Keratinocyte (primary cell): Measurements from ENCODE around the gene STAB2. TPM values are rescaled to one million over a fixed set of nuclear protein-coding genes. Genes with fewer than 3 reads are reported as not detected.

Source experiments
- DNase-seq: peaks from one replicate; pipeline ENCODE4 v3.0.0-alpha.2; 2011; ENCODE audit warnings: low read depth, missing footprints, low spot score
- FAIRE-seq: peaks from 2 replicates; lab custom pipeline; 2011; peaks lifted over from hg19 to GRCh38; lab: Jason Lieb, UNC
- H2AFZ ChIP-seq: 2 replicates; pipeline ENCODE4 v1.6.0; 2012; ENCODE audit warnings: low read length, control low read depth, inconsistent platforms; ENCODE audit not compliant: control insufficient read depth
- H3K27ac ChIP-seq: 2 replicates; pipeline ENCODE4 v1.5.1; 2011; ENCODE audit warnings: low read length; ENCODE audit not compliant: control insufficient read depth, insufficient read depth
- H3K27me3 ChIP-seq: 3 replicates; pipeline ENCODE4 v1.6.0; 2011; ENCODE audit warnings: low read length; ENCODE audit not compliant: control insufficient read depth, insufficient read depth; ENCODE audit errors: extremely low read depth
- H3K36me3 ChIP-seq, 2 experiments: 2 replicates in 1 of 2; 3 replicates in 1 of 2; pipeline ENCODE4 v1.5.1; 2011; ENCODE audit warnings: low read length in 2 of 2, mild to moderate bottlenecking in 1 of 2; ENCODE audit not compliant: control insufficient read depth in 2 of 2, insufficient read depth in 2 of 2; ENCODE audit errors: extremely low read depth in 1 of 2
- H3K4me1 ChIP-seq: 3 replicates; pipeline ENCODE4 v1.5.1; 2011; ENCODE audit warnings: low read length; ENCODE audit not compliant: control insufficient read depth, insufficient read depth; ENCODE audit errors: extremely low read depth
- H3K4me2 ChIP-seq: 3 replicates; pipeline ENCODE4 v1.6.0; 2011; ENCODE audit warnings: low read depth, low read length; ENCODE audit not compliant: control insufficient read depth, insufficient read depth; ENCODE audit errors: extremely low read depth
- H3K4me3 ChIP-seq, 3 experiments: fragments of 200-600 bp in 1 of 3; sonication (generic) in 1 of 3; 2 replicates in 2 of 3; 3 replicates in 1 of 3; pipeline ENCODE4 v1.5.1; 2011 to 2016; ENCODE audit warnings: low read length in 3 of 3, mild to moderate bottlenecking in 3 of 3, control low read depth in 2 of 3, inconsistent platforms in 1 of 3, low read depth in 1 of 3, mixed read lengths in 1 of 3, mixed run types in 1 of 3, moderate library complexity in 1 of 3; ENCODE audit not compliant: control insufficient read depth in 2 of 3, insufficient read depth in 2 of 3; ENCODE audit errors: extremely low read depth in 1 of 3
- H3K79me2 ChIP-seq: 2 replicates; pipeline ENCODE4 v1.6.0; 2012; ENCODE audit warnings: low read length; ENCODE audit not compliant: control insufficient read depth, insufficient read depth
- H3K9ac ChIP-seq: 3 replicates; pipeline ENCODE4 v1.6.0; 2011; ENCODE audit warnings: low read length; ENCODE audit not compliant: control insufficient read depth, insufficient read depth; ENCODE audit errors: extremely low read depth
- H3K9me1 ChIP-seq: 3 replicates; pipeline ENCODE4 v1.6.0; 2011; ENCODE audit warnings: low read length; ENCODE audit not compliant: control insufficient read depth, insufficient read depth; ENCODE audit errors: extremely low read depth
- H3K9me3 ChIP-seq: 2 replicates; pipeline ENCODE4 v1.5.1; 2012; ENCODE audit warnings: low read depth, low read length; ENCODE audit not compliant: control insufficient read depth
- H4K20me1 ChIP-seq: 3 replicates; pipeline ENCODE4 v1.6.0; 2011; ENCODE audit warnings: low read length; ENCODE audit not compliant: control insufficient read depth, insufficient read depth; ENCODE audit errors: extremely low read depth
- CTCF ChIP-seq, 3 experiments: IDR thresholded peaks in 1 of 3; conservative IDR thresholded peaks in 1 of 3; optimal IDR thresholded peaks in 1 of 3; 2 replicates in 2 of 3; 3 replicates in 1 of 3; pipeline versions ENCODE3 to v1.5.1; 2011; ENCODE audit warnings: low read length in 3 of 3, mild to moderate bottlenecking in 3 of 3, moderate library complexity in 2 of 3, control low read depth in 1 of 3, inconsistent platforms in 1 of 3; ENCODE audit not compliant: insufficient read depth in 2 of 3; ENCODE audit errors: extremely low read depth in 1 of 3
- EZH2 ChIP-seq: IDR thresholded peaks from one replicate; pipeline ENCODE4 v1.6.1; 2012; ENCODE audit warnings: inconsistent platforms, mild to moderate bottlenecking, low read length, moderate library complexity
- dilution Hi-C: fragments of 300-500 bp; cut with MboI; formaldehyde crosslinking; loops from one replicate; pipeline ENCODE4 v1.7.0; 2020; ENCODE audit warnings: low sequenced_read_pairs; ENCODE audit not compliant: extremely low pct_ligation_motif_present
- polyA plus RNA-seq, 5 experiments: library from polyadenylated mRNA; depleted of rRNA in 3 of 5; stranded (reverse) in 3 of 5; stranded (forward) in 1 of 5; unstranded in 1 of 5; fragments of >200 nt; gene quantifications; 1 replicate in 1 of 5; 2 replicates in 3 of 5; 3 replicates in 1 of 5; pipeline versions ENCODE4 v1.2.1 to v1.2.3, GENCODE V29; 2011 to 2012; ENCODE audit warnings: missing spikeins in 2 of 5, low read depth in 1 of 5, low replicate concordance in 1 of 5

STAB2 gene
- polyA plus RNA-seq, 1 donor (not counting 4 experiments of a cell fraction or from before 2014, with no cell fraction given), result not detected

- Histone ChIP-seq H3K4me1 (no peaks in the 10 kb centered on the region), H3K9me3 (no peaks in the 10 kb centered on the region), H4K20me1 (no peaks in the 10 kb centered on the region), H3K27ac (no peak overlapping the region), H3K9ac (no peak overlapping the region), H2AFZ (no peak overlapping the region), H3K79me2 (no peaks in the 10 kb centered on the region), H3K27me3 (peaks cover 11% of the 10 kb centered on the region), H3K4me2 (no peak overlapping the region), H3K9me1 (no peaks in the 10 kb centered on the region), H3K4me3 (no peak overlapping the region), H3K36me3 (no peaks in the 10 kb centered on the region)
- no peak for TF ChIP-seq EZH2
- TF ChIP-seq CTCF (optimal IDR thresholded peaks at IDR 0.05 in 1 of 3, IDR thresholded peaks at IDR 0.05 in 1 of 3, conservative IDR thresholded peaks at IDR 0.05 in 1 of 3; ENCODE audit: extremely low read depth in 1 of 3, insufficient read depth in 2 of 3, low read length in 3 of 3), result no peak
- DNase-seq (no peak), FAIRE-seq (no peak)
- dilution Hi-C loops, result no loop called here
Observed at GRCh38 chr12:103664626-103665025, 77.6 kb downstream of the STAB2 start.

- no peak for DNase-seq
- Histone ChIP-seq H4K20me1 (no peaks in the 10 kb centered on the region), H3K27me3 (peaks cover 11% of the 10 kb centered on the region), H3K4me3 (no peak overlapping the region), H3K9me3 (no peaks in the 10 kb centered on the region), H3K9me1 (no peaks in the 10 kb centered on the region), H2AFZ (no peak overlapping the region), H3K36me3 (no peaks in the 10 kb centered on the region), H3K4me2 (no peak overlapping the region), H3K79me2 (no peaks in the 10 kb centered on the region), H3K9ac (no peak overlapping the region), H3K4me1 (no peaks in the 10 kb centered on the region), H3K27ac (no peak overlapping the region)
- FAIRE-seq, result no peak
- TF ChIP-seq EZH2 (no peak), CTCF (optimal IDR thresholded peaks at IDR 0.05 in 1 of 3, IDR thresholded peaks at IDR 0.05 in 1 of 3, conservative IDR thresholded peaks at IDR 0.05 in 1 of 3; ENCODE audit: extremely low read depth in 1 of 3, insufficient read depth in 2 of 3, low read length in 3 of 3) (no peak)
- dilution Hi-C loops, result no loop called here
Observed at GRCh38 chr12:103665971-103666370, 78.9 kb downstream of the STAB2 start.
